Raji (cell line): ENCODE results near the gene ZNF407.

Experiments used
- POLR2A ChIP-seq: IDR thresholded peaks from 2 replicates; pipeline ENCODE4 v1.6.1; 2011; ENCODE audit warnings: low read depth, low read length, control low read depth; ENCODE audit not compliant: insufficient read depth

Gene ZNF407

DNA sequence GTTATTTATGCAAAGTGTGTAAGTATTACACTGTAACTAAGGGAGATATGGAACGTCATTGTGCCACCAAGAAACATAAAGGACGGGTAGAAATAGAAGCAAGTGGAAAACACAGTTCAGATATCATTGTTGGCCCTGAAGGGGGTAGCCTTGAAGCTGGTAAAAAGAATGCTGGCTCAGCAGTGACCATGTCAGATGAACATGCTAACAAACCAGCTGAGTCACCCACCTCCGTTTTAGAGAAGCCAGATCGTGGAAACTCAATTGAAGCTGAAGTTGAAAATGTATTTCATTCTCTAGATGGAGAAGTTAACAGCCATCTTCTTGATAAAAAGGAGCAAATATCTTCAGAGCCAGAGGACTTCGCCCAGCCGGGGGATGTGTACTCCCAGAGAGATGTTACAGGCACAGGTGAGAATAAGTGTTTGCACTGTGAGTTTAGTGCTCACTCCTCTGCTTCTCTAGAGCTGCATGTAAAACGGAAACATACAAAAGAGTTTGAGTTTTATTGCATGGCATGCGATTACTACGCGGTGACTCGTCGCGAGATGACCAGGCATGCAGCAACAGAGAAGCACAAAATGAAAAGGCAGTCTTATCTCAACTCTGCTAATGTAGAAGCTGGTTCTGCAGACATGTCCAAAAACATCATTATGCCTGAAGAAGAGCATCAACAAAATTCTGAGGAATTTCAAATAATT, 36.1 kb downstream of the ZNF407 start:
- TF ChIP-seq POLR2A = no peak

DNA sequence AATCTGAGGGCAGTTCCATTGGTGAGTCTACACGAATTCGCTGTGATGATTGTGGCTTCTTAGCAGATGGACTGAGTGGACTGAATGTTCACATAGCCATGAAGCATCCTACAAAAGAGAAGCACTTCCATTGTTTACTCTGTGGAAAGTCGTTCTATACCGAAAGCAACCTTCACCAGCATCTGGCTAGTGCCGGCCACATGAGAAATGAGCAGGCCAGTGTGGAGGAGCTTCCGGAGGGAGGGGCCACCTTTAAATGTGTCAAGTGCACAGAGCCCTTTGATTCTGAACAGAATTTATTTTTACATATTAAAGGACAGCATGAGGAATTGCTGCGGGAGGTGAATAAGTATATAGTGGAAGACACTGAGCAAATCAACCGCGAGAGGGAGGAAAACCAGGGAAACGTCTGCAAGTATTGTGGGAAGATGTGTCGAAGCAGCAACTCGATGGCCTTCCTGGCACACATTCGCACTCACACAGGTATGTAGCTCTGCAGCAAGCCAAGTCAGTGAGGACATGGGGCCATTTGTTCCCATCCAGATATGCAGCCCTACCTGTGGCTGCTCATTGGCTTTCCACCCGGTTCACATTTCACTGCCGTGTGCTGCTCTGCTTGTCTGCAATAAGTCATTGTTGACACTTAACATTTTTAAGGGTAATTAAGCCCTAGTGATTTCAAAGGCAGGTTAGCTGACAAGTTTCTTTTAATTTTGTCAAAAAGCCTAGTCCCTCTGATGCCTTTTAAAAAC, 37.7 kb downstream of the ZNF407 start:
- no peak for TF ChIP-seq POLR2A

DNA sequence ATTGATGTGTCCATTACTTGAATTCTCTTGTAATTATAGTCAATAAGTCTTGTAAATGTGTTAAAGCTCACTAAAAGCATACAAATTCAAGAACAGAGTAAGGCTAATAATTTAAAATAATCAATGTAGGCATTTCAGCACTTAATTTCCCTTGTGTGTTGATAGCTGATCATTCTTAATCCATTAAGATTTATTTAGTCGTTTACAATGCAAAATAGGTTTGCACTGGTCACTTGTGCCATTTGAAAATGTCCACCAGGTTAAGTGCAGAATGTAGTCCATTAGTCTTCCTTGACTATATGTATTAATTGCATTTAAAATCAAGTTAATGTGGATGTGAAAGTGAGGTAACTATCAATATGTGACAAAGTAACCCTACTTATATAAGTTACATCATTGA, 39.4 kb downstream of the ZNF407 start:
- TF ChIP-seq POLR2A = no peak

DNA sequence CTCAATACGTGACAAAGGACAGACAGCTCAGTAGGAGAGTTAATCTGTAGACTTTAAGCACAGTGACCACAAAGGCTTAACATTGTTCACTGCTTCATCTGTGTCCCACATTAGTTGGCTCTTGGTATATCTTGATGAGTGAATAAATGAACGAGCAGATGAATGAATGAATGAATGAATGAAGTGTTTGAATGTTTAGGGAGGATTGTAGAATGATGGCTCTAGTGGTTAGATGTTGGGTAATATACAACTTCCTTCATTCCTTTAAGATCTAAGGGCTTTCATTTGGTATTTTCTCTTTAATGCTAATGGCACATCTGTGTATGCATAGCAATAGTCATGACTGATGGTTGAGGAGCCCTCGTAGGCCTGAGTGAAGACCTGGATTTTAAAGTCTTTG, 40.5 kb downstream of the ZNF407 start:
- TF ChIP-seq POLR2A = no peak

DNA sequence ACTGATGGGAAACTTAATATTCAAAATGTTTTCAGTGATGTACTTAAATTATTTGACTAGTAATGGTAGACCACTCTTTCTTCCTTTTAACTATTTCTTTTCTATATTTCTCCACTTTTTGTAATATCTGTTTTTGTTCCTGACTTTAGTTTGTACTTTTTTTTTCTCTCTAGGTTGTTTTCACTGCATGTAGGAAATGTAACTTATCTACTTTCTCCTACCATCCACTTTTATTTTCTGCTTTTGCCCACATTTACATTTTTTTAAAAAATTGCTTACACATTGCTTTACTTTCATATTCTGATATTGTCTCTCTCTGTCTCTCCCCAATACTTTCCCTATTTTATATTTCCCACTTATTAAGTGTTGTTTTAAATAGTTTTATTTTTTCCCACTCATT, 47.0 kb downstream of the ZNF407 start:
- TF ChIP-seq POLR2A = no peak

DNA sequence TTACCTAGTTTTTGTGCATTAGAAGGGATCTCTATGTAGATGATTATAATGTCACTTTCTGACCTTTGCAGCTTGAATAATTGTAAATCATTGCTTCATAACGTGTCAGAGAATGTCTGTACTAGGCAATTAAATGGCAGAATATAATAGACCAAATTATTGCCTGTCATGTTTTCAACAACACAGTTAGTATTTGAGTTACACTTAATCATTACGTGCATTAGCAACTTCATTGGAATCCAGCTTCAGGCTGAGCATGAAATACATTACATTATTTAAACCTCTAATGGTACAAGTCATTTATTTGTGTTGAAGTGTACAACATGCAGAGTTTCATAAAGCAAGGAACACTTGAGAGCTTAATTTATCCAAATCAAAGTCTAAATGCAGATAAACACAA, 48.0 kb downstream of the ZNF407 start:
- no peak for TF ChIP-seq POLR2A

DNA sequence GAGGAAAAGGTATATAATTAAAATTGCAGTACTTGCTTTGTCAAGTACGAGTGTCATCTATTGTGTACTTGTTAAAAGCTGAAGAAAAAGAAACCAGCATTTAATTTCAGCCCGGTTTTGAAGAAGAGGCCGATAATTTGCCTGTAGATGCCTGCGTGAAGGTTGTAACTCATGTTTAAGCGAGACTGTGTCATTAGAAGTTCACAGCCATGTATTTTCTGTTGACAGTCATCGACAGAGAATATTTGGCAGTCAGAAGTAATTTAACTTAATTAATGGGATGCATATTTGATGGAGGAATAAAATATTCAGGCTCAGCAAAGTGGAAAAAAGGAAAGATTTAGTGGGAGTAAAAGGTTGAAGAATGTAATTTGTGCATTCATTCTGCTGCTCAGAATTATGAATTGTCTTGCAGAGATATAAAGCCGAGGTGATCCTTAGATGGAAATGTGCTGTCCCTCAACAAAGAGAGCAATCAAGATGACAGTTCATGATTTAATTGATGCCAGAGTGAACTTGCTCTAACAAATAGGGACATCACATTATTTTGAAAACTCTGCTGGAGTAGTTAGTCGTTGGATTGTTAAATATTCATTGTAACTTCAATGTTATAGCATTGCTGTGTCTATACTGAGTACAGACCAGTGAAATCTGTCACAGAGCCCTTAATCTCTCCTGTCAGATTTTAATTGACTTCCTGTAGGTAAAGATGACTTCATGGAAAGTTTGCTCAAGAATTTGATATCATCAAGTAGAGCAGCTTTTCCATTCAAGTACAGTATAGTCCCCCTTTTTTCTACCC, 53.9 kb downstream of the ZNF407 start:
- no peak for TF ChIP-seq POLR2A

DNA sequence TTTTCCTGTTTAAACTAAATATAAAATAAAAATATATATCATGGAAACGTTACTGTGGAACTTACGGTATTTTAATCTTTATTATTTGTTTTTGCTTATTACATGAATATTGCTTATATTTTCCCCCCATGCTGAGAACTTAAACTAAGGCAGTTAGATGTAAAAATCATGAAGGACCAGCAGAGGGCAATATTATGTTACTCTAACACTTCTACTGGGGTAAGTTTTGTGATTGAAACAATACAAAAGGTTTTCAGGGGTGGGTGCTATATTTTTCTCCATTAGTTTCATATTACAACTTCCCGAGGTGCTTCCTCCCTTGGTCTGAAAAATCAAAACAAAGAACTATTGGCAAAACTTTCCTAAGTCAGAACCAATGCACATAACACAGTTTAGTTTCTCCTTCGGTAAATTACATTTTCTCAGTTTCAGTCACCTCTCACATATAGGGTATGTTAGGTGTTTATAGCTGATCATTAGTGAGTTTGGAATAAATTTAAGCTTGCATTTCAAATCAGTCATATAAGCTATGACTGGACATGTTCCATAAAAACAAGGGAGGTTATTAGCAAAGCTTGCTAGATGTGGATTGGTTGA, 54.8 kb downstream of the ZNF407 start:
- no peak for TF ChIP-seq POLR2A

DNA sequence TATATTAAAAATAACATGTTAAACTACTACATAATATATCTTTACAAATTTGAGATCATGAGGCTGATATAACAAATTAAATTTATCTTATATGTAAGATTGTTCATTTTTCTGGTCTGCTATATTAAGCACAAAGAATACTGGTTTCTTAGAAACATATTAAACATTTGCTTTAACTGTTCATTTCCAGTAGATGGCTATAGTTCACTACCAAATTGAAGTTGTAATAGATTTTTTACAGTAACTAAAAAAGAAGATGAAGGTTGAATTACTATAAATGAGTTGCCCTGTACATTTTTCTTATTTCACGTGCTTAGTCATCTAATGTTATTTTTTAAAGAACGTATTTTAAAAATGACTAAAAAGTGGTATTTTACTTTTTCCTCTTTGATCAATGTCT, 57.0 kb downstream of the ZNF407 start:
- TF ChIP-seq POLR2A = no peak

DNA sequence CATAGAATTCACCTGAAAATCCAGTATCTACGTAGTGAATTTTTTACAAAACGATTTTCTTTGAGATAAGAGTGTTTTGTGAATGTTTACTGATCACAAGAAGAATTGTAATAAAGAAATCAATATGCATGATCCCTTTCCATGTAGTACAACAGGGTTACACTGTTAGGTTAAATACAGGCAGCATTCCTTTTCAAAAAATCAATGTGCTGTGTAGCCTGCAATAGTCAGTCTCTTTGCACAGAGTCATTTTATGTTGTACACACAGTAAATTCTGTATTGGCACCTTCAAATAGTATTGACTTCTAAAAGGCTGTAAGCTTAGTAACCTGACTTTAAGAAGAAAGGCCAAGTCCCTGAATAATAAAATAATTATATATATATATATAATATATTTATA, 63.3 kb downstream of the ZNF407 start:
- no peak for TF ChIP-seq POLR2A

DNA sequence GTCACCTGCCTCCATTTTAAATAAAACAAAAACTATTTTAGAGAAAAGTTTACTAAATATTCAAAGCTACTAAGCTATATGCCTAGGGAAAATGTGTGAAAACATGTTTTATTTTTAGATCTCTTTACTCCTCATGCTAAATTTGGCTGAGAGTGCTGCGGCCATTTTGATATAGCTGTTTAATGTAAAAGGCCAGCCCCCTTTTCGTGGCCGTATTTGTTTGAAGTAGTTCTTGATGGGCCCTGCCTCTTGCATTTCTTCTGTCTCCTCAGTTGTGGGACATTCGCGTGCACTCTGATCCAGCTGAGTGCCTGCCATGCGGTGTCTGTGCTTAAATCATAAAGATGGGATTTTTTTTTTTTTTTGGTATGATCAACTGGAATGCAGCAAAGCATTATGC, 64.0 kb downstream of the ZNF407 start:
- TF ChIP-seq POLR2A = no peak

DNA sequence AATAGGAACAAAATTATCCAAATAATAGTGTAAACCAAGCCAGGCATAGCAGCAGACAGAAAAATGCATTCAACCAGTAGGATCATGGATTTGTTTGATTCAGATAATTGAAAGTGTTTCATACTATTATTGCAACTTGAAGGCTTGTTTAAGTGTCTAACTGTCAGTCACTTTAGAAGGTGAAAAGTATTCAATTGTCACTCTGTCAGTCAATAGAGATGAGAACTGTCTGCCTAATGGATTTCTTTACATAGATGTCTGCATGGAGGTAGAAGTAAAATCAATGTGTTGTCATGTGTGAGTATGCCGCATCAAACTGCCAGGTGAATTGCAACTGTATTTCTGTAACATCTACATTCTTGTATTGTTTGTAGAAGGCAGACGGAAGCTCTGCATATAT, 65.0 kb downstream of the ZNF407 start:
- TF ChIP-seq POLR2A = no peak

DNA sequence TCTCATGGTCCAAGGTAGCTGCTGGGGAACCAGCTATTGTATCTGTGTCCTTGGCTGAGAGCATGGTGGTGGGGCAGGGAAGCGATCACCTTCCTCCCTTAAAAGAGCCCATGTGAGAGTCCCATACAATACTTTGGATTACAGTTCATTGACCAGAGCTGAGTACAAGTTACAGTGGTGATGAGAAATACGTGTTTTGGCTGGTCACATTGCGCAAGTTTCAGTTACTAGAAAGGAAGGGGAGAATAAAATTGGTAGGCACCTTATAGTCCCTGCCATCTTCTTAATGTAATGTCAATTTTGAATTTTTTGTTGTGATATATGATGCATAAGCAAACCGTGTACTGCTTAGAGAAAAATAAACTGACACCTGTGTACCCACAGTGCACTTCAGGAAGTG, 67.7 kb downstream of the ZNF407 start:
- TF ChIP-seq POLR2A = no peak

DNA sequence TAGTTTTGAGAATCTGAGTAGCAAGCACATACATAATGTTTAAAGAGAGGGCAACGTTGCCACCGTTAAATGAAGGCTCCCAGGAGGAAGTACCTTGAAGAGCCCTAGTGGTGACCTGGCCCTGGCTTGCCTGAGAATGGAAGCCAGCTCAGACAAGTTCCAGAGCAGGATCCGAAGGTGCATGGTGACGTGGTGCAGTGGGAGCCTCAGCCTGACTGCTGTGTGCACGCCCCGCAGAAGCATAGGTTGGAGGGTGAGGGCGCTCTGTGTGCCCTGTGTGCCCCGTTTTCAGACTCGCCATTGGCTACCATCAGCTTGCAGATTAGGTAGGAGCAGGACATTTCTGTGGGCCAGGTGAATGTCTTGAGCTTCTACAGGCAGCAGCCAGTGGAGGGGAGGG, 68.2 kb downstream of the ZNF407 start:
- TF ChIP-seq POLR2A = no peak

DNA sequence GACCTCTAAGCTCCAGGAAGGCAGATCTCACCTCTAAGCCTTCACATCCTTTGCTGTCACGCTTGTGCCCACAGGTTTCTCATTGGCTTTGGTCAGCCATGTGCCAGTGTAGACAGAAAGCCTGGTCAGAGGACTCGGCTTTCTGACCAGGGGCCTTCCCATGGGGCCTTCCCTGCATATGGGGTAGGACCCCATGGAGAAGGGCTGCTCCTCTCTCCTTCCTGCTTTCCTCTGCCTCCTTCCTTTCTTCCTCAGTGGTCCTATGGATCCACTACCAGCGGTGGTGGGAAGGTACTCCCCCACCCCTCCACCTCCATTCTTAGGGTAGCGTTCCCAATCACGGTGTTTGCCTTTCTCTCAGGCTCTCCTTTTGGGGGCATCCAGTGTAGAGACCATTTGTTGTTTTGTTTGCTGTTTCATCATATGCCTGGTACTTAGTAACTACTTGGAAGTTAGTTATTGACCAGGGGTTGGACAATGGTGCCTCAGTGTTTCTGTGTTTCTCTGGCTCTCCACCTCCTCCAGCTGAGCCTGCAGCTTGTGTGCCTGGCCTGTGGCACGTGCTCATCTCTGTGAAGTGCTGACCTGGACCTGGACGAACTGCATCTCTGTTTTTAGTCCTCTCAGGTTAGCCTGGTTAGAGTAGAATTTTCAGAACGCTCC, 71.6 kb downstream of the ZNF407 start:
- TF ChIP-seq POLR2A = no peak
